HepG2 (cell line): Measurements from ENCODE around the gene DNAJC28. TPM values are rescaled to one million over a fixed set of nuclear protein-coding genes. Genes with fewer than 3 reads are reported as not detected.

ENCODE experiments used
- ATAC-seq: fragments of 200-7000 bp; cut with Tn5 transposase; 3 replicates; pipeline ENCODE4 v1.9.1; 2020; ENCODE audit warnings: mild to moderate bottlenecking, moderate library complexity
- BruUV-seq: library from RNA; stranded (reverse); fragments of 400-500 nt; replicated peaks from 2 replicates; lab custom pipeline; 2021; lab: Mats Ljungman, UMichigan
- CTCF ChIA-PET: fragments of 300-600 bp; formaldehyde crosslinking; extraction: SDS; loops from one replicate; lab custom pipeline; 2021; ENCODE audit warnings: low total read pairs, inconsistent platforms, low intra/inter-chr PET ratio; lab: Yijun Ruan, JAX
- POLR2A ChIA-PET: fragments of 350-600 bp; sonication (Branson Sonifier 250); formaldehyde crosslinking; loops from one replicate; lab custom pipeline; 2020; ENCODE audit warnings: antibody characterized with exemption, inconsistent platforms; lab: Yijun Ruan, JAX
- DNase-seq: peaks from one replicate; pipeline ENCODE4 v3.0.0-alpha.2; 2015; ENCODE audit warnings: low spot score
- FAIRE-seq: peaks from 3 replicates; lab custom pipeline; 2011; peaks lifted over from hg19 to GRCh38; lab: Jason Lieb, UNC
- H2AFZ ChIP-seq: one replicate; pipeline ENCODE4 v1.6.1; 2011; ENCODE audit warnings: low read length, inconsistent platforms
- H3K27ac ChIP-seq: fragments of 300-600 bp; 3 replicates; pipeline ENCODE4 v1.8.0; 2011; ENCODE audit warnings: mixed run types, mild to moderate bottlenecking, mixed read lengths, low read length, inconsistent platforms; ENCODE audit not compliant: insufficient read depth; ENCODE audit errors: extremely low read length
- H3K27me3 ChIP-seq, 2 experiments: fragments of 200-600 bp in 1 of 2; 2 replicates in 1 of 2; 3 replicates in 1 of 2; pipeline versions ENCODE4 v1.6.0 to v1.8.0; 2011; ENCODE audit warnings: low read length in 2 of 2, mild to moderate bottlenecking in 2 of 2, moderate library complexity in 2 of 2, inconsistent platforms in 1 of 2; ENCODE audit not compliant: insufficient read depth in 2 of 2, control insufficient read depth in 1 of 2
- H3K36me3 ChIP-seq, 2 experiments: fragments of 200-600 bp in 1 of 2; replicated peaks in 1 of 2; 2 replicates in 1 of 2; 3 replicates in 1 of 2; pipeline versions ENCODE4 v1.5.1 to v1.8.0; 2011; ENCODE audit warnings: low read length in 2 of 2, inconsistent platforms in 1 of 2; ENCODE audit not compliant: insufficient read depth in 2 of 2, control insufficient read depth in 1 of 2
- H3K4me1 ChIP-seq: 2 replicates; pipeline ENCODE4 v1.5.1; 2012; ENCODE audit warnings: low read length, inconsistent platforms; ENCODE audit not compliant: insufficient read depth
- H3K4me2 ChIP-seq: 2 replicates; pipeline ENCODE4 v1.6.0; 2011; ENCODE audit warnings: low read depth, low read length, inconsistent platforms
- H3K4me3 ChIP-seq, 3 experiments: fragments of 200-600 bp in 1 of 3; sonication (generic), shearing (Covaris generic) in 1 of 3; replicated peaks in 1 of 3; 2 replicates each; pipeline ENCODE4 v1.5.1; 2011 to 2016; ENCODE audit warnings: low read length in 3 of 3, inconsistent platforms in 2 of 3, low read depth in 2 of 3, mild to moderate bottlenecking in 2 of 3, control low read depth in 1 of 3, mixed read lengths in 1 of 3; ENCODE audit not compliant: insufficient read depth in 1 of 3
- H3K79me2 ChIP-seq: one replicate; pipeline ENCODE4 v1.6.1; 2011; ENCODE audit warnings: low read length, inconsistent platforms; ENCODE audit not compliant: insufficient read depth
- H3K9ac ChIP-seq: 2 replicates; pipeline ENCODE4 v1.6.0; 2011; ENCODE audit warnings: mild to moderate bottlenecking, low read depth, low read length, inconsistent platforms; ENCODE audit not compliant: insufficient read depth
- H3K9me3 ChIP-seq: 2 replicates; pipeline ENCODE4 v1.5.1; 2012; ENCODE audit warnings: mild to moderate bottlenecking, low read length
- H4K20me1 ChIP-seq: 2 replicates; pipeline ENCODE4 v1.6.0; 2011; ENCODE audit warnings: inconsistent platforms, mild to moderate bottlenecking, low read length, moderate library complexity; ENCODE audit not compliant: insufficient read depth
- CHD4 ChIP-seq: fragments of 200-600 bp; sonication (generic); IDR thresholded peaks from 2 replicates; pipeline ENCODE4 v1.7.0; 2017; ENCODE audit warnings: mild to moderate bottlenecking, low read length, borderline replicate concordance
- DR1 ChIP-seq: sonication (generic); formaldehyde crosslinking; IDR thresholded peaks from 2 replicates; pipeline ENCODE4 v1.8.0; 2021; ENCODE audit warnings: mild to moderate bottlenecking, missing genetic modification reagents, inconsistent platforms
- FOXM1 ChIP-seq: sonication (generic); formaldehyde crosslinking; IDR thresholded peaks from 2 replicates; pipeline ENCODE4 v1.5.0; 2020; ENCODE audit warnings: missing genetic modification reagents
- GABPA ChIP-seq, 2 experiments: IDR thresholded peaks; 2 replicates each; pipeline ENCODE4 v1.6.1; 2011 to 2016; ENCODE audit warnings: low read depth in 2 of 2, low read length in 1 of 2, missing biosample characterization in 1 of 2, missing genetic modification characterization in 1 of 2
- GATAD2A ChIP-seq: IDR thresholded peaks from 2 replicates; pipeline ENCODE4 v1.6.1; 2016
- GTF3A ChIP-seq: sonication (generic); formaldehyde crosslinking; conservative IDR thresholded peaks from 2 replicates; pipeline ENCODE4 v1.4.0; 2020; ENCODE audit warnings: mild to moderate bottlenecking, missing genetic modification reagents
- HOXA3 ChIP-seq: sonication (generic); formaldehyde crosslinking; IDR thresholded peaks from 2 replicates; pipeline ENCODE4 v1.5.0; 2020; ENCODE audit warnings: missing genetic modification reagents
- SALL1 ChIP-seq: sonication (generic); formaldehyde crosslinking; IDR thresholded peaks from 2 replicates; pipeline ENCODE4 v1.8.0; 2022; ENCODE audit warnings: mild to moderate bottlenecking, missing genetic modification reagents
- SMARCE1 ChIP-seq: fragments of 450-650 bp; IDR thresholded peaks from 2 replicates; pipeline ENCODE4 v1.6.1; 2017; ENCODE audit warnings: borderline replicate concordance
- ZBTB34 ChIP-seq: sonication (generic); formaldehyde crosslinking; IDR thresholded peaks from 2 replicates; pipeline ENCODE4 v1.8.0; 2022; ENCODE audit warnings: mild to moderate bottlenecking, missing genetic modification reagents
- ZFX ChIP-seq: sonication (generic); formaldehyde crosslinking; IDR thresholded peaks from 2 replicates; pipeline ENCODE4 v1.4.0; 2020; ENCODE audit warnings: mild to moderate bottlenecking, low read depth, missing genetic modification reagents, moderate library complexity
- ZMYM4 ChIP-seq: sonication (generic); formaldehyde crosslinking; IDR thresholded peaks from 2 replicates; pipeline ENCODE4 v1.8.1; 2023; ENCODE audit warnings: mild to moderate bottlenecking, missing genetic modification reagents
- ZNF101 ChIP-seq: sonication (generic); formaldehyde crosslinking; IDR thresholded peaks from 2 replicates; pipeline ENCODE4 v1.4.0; 2020; ENCODE audit warnings: mild to moderate bottlenecking, low read depth, missing genetic modification reagents, borderline replicate concordance
- ZNF121 ChIP-seq: sonication (generic); formaldehyde crosslinking; IDR thresholded peaks from 2 replicates; pipeline ENCODE4 v1.5.0; 2020; ENCODE audit warnings: mild to moderate bottlenecking, missing genetic modification reagents
- ZNF460 ChIP-seq: sonication (generic); formaldehyde crosslinking; IDR thresholded peaks from 2 replicates; pipeline ENCODE4 v1.5.1; 2020; ENCODE audit warnings: missing genetic modification reagents, mild to moderate bottlenecking, borderline replicate concordance
- ZNF496 ChIP-seq: sonication (generic); formaldehyde crosslinking; IDR thresholded peaks from 2 replicates; pipeline ENCODE4 v1.8.1; 2023; ENCODE audit warnings: mild to moderate bottlenecking, moderate library complexity, missing genetic modification reagents; ENCODE audit not compliant: insufficient replicate concordance
- ZNF644 ChIP-seq: IDR thresholded peaks from 2 replicates; pipeline ENCODE4 v1.6.1; 2016; ENCODE audit warnings: low read depth
- WGBS: methylation state at CpG from one replicate; pipeline ENCODE4 v1.1.6; 2017; ENCODE audit warnings: low lambda C conversion rate; 5-methylcytosine and 5-hydroxymethylcytosine counted together
- in situ Hi-C: cut with HindIII; loops from 2 replicates; pipeline ENCODE4 v1.10.0; 2017; ENCODE audit warnings: low pct_unique_long_range_greater_than_20kb; ENCODE audit not compliant: extremely low pct_ligation_motif_present
- intact Hi-C: fragments of 100-400 bp; cut with micrococcal nuclease; formaldehyde crosslinking; loops from one replicate; pipeline ENCODE4 v1.10.0; 2022; ENCODE audit not compliant: unreplicated experiment
- polyA plus RNA-seq, 8 experiments: library from polyadenylated mRNA; depleted of rRNA in 3 of 8; stranded (reverse) in 7 of 8; unstranded in 1 of 8; fragments of >200 nt; fragmentation: Illumina TruSeq in 4 of 8; extraction: Trizol in 4 of 8; gene quantifications; 2 replicates each; pipeline versions ENCODE4 v1.2.1 to v1.2.3, GENCODE V29; 2011 to 2016; ENCODE audit warnings: low read depth in 4 of 8, missing spikeins in 1 of 8, mixed read lengths in 1 of 8; ENCODE audit not compliant: insufficient read depth in 1 of 8
- total RNA-seq, 5 experiments: library from RNA; depleted of rRNA; stranded (reverse); fragments of >200 nt; fragmentation: Illumina TruSeq; extraction: Trizol; gene quantifications; 2 replicates each; pipeline ENCODE4 v1.2.3, GENCODE V29; 2016; ENCODE audit warnings: low read depth in 1 of 5
- TF ChIP-seq, protein P1 (sequence below): IDR thresholded peaks from 2 replicates; pipeline ENCODE4 v1.6.1; 2016; ENCODE audit warnings: low read depth, missing genetic modification reagents, missing compliant biosample characterization

DNAJC28 gene
- total and polyA plus RNA-seq, 2 of the 13 experiments (the other 11 are each of a cell fraction or from before 2014, with no cell fraction given), result 1.5 to 3.3 TPM

GRCh38 chr21:33541105-33541711 is 49.7 kb upstream of the DNAJC28 start:
- POLR2A ChIA-PET, result interaction anchor here (1.2 to 2.6 kb wide), 6 partner anchors 48 to 217 kb away, joined by 3 to 9 read pairs (median 6); partner anchors contain the start of genes DNAJC28, DONSON and IFNAR1
- H3K36me3 ChIP-seq, result peaks cover 3 to 32% of the 10 kb centered on the region in 2 experiments; a peak in 4 of 5 replicates
- in situ Hi-C loops, result no loop called here
- CTCF ChIA-PET, result no interaction called here
- H4K20me1 ChIP-seq, result peaks cover 34% of the 10 kb centered on the region
- FAIRE-seq (no peak), ATAC-seq (no peak), DNase-seq (peak; percentile 24)
- H3K4me2 ChIP-seq, result peak overlapping the region; percentile 89
- H2AFZ ChIP-seq, result no peak overlapping the region
- BruUV-seq, result TSS peak; percentile 82
- H3K79me2 ChIP-seq, result peaks cover 72% of the 10 kb centered on the region
- peak overlapping the region; percentile 100 for H3K9ac ChIP-seq
- H3K27ac ChIP-seq, result peak overlapping the region; percentile 100
- intact Hi-C loops, result loop anchor here (5.0 kb wide), 1 partner anchor 46 kb away; the partner anchor contains the start of gene DONSON
- H3K27me3 ChIP-seq, result no peaks in the 10 kb centered on the region; a peak in 1 of 5 replicates
- 3% methylated on average over 19 of the region's 19 CpGs for WGBS
- H3K4me1 ChIP-seq, result peaks cover 21% of the 10 kb centered on the region
- H3K9me3 ChIP-seq, result no peaks in the 10 kb centered on the region
- H3K4me3 ChIP-seq, result peak overlapping the region; percentile 85 to 98 (median 85)
- no peak for TF ChIP-seq FOXM1
- TF ChIP-seq ZNF121, result peak; percentile 72
- TF ChIP-seq CHD4, result peak; percentile 55; the same call in 1 of the 2 replicates
- peak; percentile 86 for TF ChIP-seq ZNF460 (CRISPR knock-in tag)
- 0 out of 2 replicates have a peak, but pooled peaks have one; percentile 45 for TF ChIP-seq GTF3A (CRISPR knock-in tag)
- no peak for TF ChIP-seq SMARCE1
- TF ChIP-seq HOXA3 (CRISPR knock-in tag), result peak; percentile 22; the same call in 1 of the 2 replicates
- TF ChIP-seq DR1, result no peak
- 0 out of 2 replicates have a peak, but pooled peaks have one; percentile 6 for TF ChIP-seq GATAD2A
- TF ChIP-seq, protein P1, sequence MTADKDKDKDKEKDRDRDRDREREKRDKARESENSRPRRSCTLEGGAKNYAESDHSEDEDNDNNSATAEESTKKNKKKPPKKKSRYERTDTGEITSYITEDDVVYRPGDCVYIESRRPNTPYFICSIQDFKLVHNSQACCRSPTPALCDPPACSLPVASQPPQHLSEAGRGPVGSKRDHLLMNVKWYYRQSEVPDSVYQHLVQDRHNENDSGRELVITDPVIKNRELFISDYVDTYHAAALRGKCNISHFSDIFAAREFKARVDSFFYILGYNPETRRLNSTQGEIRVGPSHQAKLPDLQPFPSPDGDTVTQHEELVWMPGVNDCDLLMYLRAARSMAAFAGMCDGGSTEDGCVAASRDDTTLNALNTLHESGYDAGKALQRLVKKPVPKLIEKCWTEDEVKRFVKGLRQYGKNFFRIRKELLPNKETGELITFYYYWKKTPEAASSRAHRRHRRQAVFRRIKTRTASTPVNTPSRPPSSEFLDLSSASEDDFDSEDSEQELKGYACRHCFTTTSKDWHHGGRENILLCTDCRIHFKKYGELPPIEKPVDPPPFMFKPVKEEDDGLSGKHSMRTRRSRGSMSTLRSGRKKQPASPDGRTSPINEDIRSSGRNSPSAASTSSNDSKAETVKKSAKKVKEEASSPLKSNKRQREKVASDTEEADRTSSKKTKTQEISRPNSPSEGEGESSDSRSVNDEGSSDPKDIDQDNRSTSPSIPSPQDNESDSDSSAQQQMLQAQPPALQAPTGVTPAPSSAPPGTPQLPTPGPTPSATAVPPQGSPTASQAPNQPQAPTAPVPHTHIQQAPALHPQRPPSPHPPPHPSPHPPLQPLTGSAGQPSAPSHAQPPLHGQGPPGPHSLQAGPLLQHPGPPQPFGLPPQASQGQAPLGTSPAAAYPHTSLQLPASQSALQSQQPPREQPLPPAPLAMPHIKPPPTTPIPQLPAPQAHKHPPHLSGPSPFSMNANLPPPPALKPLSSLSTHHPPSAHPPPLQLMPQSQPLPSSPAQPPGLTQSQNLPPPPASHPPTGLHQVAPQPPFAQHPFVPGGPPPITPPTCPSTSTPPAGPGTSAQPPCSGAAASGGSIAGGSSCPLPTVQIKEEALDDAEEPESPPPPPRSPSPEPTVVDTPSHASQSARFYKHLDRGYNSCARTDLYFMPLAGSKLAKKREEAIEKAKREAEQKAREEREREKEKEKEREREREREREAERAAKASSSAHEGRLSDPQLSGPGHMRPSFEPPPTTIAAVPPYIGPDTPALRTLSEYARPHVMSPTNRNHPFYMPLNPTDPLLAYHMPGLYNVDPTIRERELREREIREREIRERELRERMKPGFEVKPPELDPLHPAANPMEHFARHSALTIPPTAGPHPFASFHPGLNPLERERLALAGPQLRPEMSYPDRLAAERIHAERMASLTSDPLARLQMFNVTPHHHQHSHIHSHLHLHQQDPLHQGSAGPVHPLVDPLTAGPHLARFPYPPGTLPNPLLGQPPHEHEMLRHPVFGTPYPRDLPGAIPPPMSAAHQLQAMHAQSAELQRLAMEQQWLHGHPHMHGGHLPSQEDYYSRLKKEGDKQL (CRISPR knock-in tag), result no peak
- no peak for TF ChIP-seq ZNF101 (CRISPR knock-in tag)
- TF ChIP-seq ZFX, result peak; percentile 12; the same call in 1 of the 2 replicates
- 0 out of 2 replicates have a peak, but pooled peaks have one; percentile 19 for TF ChIP-seq GABPA (IDR thresholded peaks at IDR 0.05; ENCODE audit: low read depth, low read length)
- TF ChIP-seq GABPA (CRISPR knock-in tag; IDR thresholded peaks at IDR 0.05; ENCODE audit: low read depth), result peak; percentile 72
- TF ChIP-seq ZNF496 (CRISPR knock-in tag), result no peak
- TF ChIP-seq ZBTB34 (CRISPR knock-in tag), result 0 out of 2 replicates have a peak, but pooled peaks have one; percentile 35
- 0 out of 2 replicates have a peak, but pooled peaks have one; percentile 19 for TF ChIP-seq SALL1 (CRISPR knock-in tag)
- TF ChIP-seq ZNF644 (CRISPR knock-in tag), result peak; percentile 48; the same call in 1 of the 2 replicates
- TF ChIP-seq ZMYM4, result peak; percentile 22; the same call in 1 of the 2 replicates
